ENCODE results near the gene NFIB. TPM values are rescaled to one million over a fixed set of nuclear protein-coding genes. Genes with fewer than 3 reads are reported as not detected.

The NFIB gene
- total RNA-seq, 1 donor from 2014 or later, result 66.3 TPM

DNA sequence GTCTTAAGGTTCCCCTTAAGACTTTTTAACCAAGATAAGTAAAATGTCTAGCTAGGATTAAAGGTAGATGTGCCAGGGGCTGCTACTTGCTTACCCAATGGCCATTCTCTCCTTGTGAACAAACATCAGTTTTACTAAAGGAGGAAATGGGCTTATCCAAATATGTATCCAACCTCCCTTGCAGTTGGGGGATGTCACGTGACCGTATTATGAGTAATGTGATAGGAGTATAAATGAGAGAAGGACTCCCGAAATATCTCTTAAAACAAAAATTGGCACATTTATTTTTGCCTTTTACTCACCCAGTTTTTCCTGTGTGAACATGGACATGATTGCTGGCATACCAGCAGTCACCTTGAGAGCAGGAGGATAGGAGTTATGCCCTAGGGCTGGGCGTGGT lies 247.9 kb downstream of the NFIB start:
- no peak for TF ChIP-seq CTCF (IDR thresholded peaks at IDR 0.05)
- no peak for DNase-seq (ENCODE audit: low spot score)
- H3K9me3 Mint-ChIP-seq (ENCODE audit: low read depth), result no peaks in the 10 kb centered on the region

DNA sequence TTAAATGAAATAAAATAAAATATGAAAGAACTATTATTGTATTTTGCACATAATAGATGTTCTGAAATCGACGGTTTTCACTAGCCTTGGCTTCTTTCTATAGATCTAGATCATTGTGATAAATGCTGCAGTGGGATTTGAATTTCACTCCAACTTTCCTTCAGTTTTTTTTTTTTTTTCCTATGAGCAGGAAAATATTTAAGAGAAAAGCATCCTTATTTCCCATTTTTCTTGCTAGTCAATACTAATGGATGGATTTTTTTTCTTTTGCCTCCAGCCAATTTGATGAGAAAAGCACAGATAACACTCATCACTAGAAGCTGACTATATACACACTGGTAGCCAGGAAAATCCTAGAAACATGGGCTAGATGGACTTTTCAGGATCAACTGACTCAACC lies 249.0 kb downstream of the NFIB start:
- no peak for DNase-seq (ENCODE audit: low spot score)
- Mint-ChIP-seq H3K9me3 (ENCODE audit: low read depth) (no peaks in the 10 kb centered on the region), H3K4me3 (ENCODE audit: unreplicated experiment) (no peak overlapping the region), H3K27ac (ENCODE audit: unreplicated experiment) (no peak overlapping the region), H3K36me3 (ENCODE audit: low read depth) (no peaks in the 10 kb centered on the region), H3K27me3 (ENCODE audit: low read depth) (no peaks in the 10 kb centered on the region), H3K4me1 (ENCODE audit: low read depth) (no peaks in the 10 kb centered on the region)
- no peak for TF ChIP-seq CTCF (IDR thresholded peaks at IDR 0.05)

More for the DNA sequence above, 247.9 kb downstream of the NFIB start:
- no peaks in the 10 kb centered on the region for H3K36me3 Mint-ChIP-seq (ENCODE audit: low read depth)
- no peak overlapping the region for H3K4me3 Mint-ChIP-seq (ENCODE audit: unreplicated experiment)
- H3K4me1 Mint-ChIP-seq (ENCODE audit: low read depth), result no peaks in the 10 kb centered on the region
- no peak overlapping the region for H3K27ac Mint-ChIP-seq (ENCODE audit: unreplicated experiment)
- H3K27me3 Mint-ChIP-seq (ENCODE audit: low read depth), result no peaks in the 10 kb centered on the region

- no peak overlapping the region for H3K27ac Mint-ChIP-seq (ENCODE audit: unreplicated experiment)
- H3K27me3 Mint-ChIP-seq (ENCODE audit: low read depth), result no peaks in the 10 kb centered on the region
- H3K4me1 Mint-ChIP-seq (ENCODE audit: low read depth), result no peaks in the 10 kb centered on the region
Measured at GRCh38 chr9:14063756-14064155, 250.2 kb downstream of the NFIB start.

DNA sequence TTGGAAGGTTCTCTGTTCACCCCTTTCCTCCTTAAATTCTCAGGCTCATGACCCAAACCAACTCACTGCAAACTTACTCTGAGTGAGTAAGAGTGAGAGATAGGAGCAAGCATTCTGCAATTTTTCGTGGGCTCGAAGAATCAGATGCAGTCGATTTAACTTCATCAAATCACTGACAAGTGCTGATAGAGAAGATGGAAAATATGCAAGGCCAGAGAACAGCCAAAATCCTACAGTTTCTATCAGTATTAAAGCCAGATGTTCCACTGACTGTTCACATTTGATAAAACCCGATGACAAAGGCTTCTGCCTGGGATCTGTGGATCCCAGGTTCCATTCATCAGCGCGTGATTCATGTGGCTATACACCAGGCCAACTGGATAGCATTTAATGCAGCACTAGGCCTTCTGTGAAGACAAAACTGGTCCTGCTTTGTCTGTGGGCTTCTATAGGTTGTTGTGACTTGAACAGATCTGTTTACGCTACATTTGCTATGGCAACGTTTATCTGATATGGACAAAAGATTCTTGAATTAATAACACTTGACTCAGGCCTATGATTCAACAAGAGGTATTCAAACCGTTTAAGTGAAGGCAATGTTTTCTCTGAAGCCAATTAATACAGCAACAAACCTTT lies 251.2 kb downstream of the NFIB start:
- Mint-ChIP-seq H3K36me3 (ENCODE audit: low read depth) (no peaks in the 10 kb centered on the region), H3K4me3 (ENCODE audit: unreplicated experiment) (no peak overlapping the region), H3K27ac (ENCODE audit: unreplicated experiment) (no peak overlapping the region), H3K4me1 (ENCODE audit: low read depth) (no peaks in the 10 kb centered on the region), H3K27me3 (ENCODE audit: low read depth) (no peaks in the 10 kb centered on the region), H3K9me3 (ENCODE audit: low read depth) (no peaks in the 10 kb centered on the region)
- no peak for DNase-seq (ENCODE audit: low spot score)
- TF ChIP-seq CTCF (IDR thresholded peaks at IDR 0.05), result no peak

More at GRCh38 chr9:14063756-14064155, 250.2 kb downstream of the NFIB start:
- Mint-ChIP-seq H3K4me3 (ENCODE audit: unreplicated experiment) (no peak overlapping the region), H3K36me3 (ENCODE audit: low read depth) (no peaks in the 10 kb centered on the region), H3K9me3 (ENCODE audit: low read depth) (no peaks in the 10 kb centered on the region)
- no peak for DNase-seq (ENCODE audit: low spot score)
- TF ChIP-seq CTCF (IDR thresholded peaks at IDR 0.05), result no peak

DNA sequence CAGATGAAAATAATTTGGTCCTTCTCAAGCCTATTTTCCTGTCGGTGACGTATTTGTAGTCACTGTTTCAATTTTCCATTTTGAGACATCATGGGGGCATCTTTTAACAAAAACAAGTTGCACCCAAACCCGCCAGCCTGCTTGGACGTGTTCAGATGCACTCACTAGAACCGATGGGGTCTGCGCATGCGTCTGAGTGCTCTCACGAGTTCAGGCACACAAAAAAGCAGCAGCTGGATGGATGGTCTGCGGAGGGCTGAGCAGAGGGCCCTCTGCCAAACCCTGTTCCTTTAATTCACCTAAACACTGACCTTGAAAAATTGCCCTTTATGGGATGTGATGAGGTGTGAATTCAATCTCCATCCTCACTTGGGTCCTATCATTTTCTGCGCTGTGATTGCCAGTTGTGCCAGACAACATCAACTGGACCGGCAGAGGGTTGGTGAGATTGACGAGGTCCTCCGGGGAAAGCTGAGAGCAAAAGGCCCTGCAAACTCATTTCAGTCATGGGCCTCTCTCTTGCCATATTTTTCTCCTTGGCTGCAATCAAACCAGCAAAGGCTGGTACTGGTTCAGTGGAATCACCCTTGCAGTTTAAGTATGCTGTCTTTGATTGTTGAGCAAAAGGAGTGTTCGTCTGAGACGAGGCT lies 251.9 kb downstream of the NFIB start:
- TF ChIP-seq CTCF (IDR thresholded peaks at IDR 0.05), result no peak
- DNase-seq (ENCODE audit: low spot score), result no peak
- H3K27ac Mint-ChIP-seq (ENCODE audit: unreplicated experiment), result no peak overlapping the region
- H3K27me3 Mint-ChIP-seq (ENCODE audit: low read depth), result no peaks in the 10 kb centered on the region
- no peaks in the 10 kb centered on the region for H3K36me3 Mint-ChIP-seq (ENCODE audit: low read depth)
- no peak overlapping the region for H3K4me3 Mint-ChIP-seq (ENCODE audit: unreplicated experiment)
- no peaks in the 10 kb centered on the region for H3K4me1 Mint-ChIP-seq (ENCODE audit: low read depth)
- no peaks in the 10 kb centered on the region for H3K9me3 Mint-ChIP-seq (ENCODE audit: low read depth)
